Ishikawa (cell line): ENCODE measurements around the gene ZNF805.

Source experiments
- CEBPB ChIP-seq: IDR thresholded peaks from 2 replicates; pipeline ENCODE4 v1.6.1; 2012
- CREB1 ChIP-seq: IDR thresholded peaks from 2 replicates; pipeline ENCODE4 v1.6.1; 2012; ENCODE audit warnings: low read depth
- EGR1 ChIP-seq: IDR thresholded peaks from 2 replicates; pipeline ENCODE4 v1.6.1; 2012
- EP300 ChIP-seq: IDR thresholded peaks from 2 replicates; pipeline ENCODE4 v1.6.1; 2012; ENCODE audit warnings: borderline replicate concordance
- FOXM1 ChIP-seq: IDR thresholded peaks from 2 replicates; pipeline ENCODE4 v1.6.1; 2012; ENCODE audit warnings: low read depth, borderline replicate concordance
- MAX ChIP-seq: IDR thresholded peaks from 2 replicates; pipeline ENCODE4 v1.6.1; 2012
- NFIC ChIP-seq: IDR thresholded peaks from 2 replicates; pipeline ENCODE4 v1.6.1; 2012
- RAD21 ChIP-seq: IDR thresholded peaks from 2 replicates; pipeline ENCODE4 v1.6.1; 2012; ENCODE audit warnings: low read depth
- REST ChIP-seq: IDR thresholded peaks from 2 replicates; pipeline ENCODE4 v1.6.1; 2012; ENCODE audit warnings: low read depth, mild to moderate bottlenecking
- TAF1 ChIP-seq: IDR thresholded peaks from 2 replicates; pipeline ENCODE4 v1.6.1; 2012; ENCODE audit warnings: low read depth, mild to moderate bottlenecking
- TCF12 ChIP-seq: IDR thresholded peaks from 2 replicates; pipeline ENCODE4 v1.6.1; 2012; ENCODE audit warnings: low read depth
- TEAD4 ChIP-seq: IDR thresholded peaks from 2 replicates; pipeline ENCODE4 v1.6.1; 2012
- USF1 ChIP-seq: IDR thresholded peaks from 2 replicates; pipeline ENCODE4 v1.6.1; 2012
- YY1 ChIP-seq: IDR thresholded peaks from 2 replicates; pipeline ENCODE4 v1.6.1; 2012; ENCODE audit warnings: low read depth
- ZBTB7A ChIP-seq: IDR thresholded peaks from 2 replicates; pipeline ENCODE4 v1.6.1; 2012; ENCODE audit warnings: low read depth

The ZNF805 gene

GRCh38 chr19:57244513-57244912, 4.1 kb downstream of the ZNF805 start:
- TF ChIP-seq REST (no peak), EGR1 (no peak), CEBPB (no peak), EP300 (no peak), TEAD4 (no peak), FOXM1 (no peak), RAD21 (no peak)

- no peak for TF ChIP-seq FOXM1
- TF ChIP-seq EP300: no peak
- no peak for TF ChIP-seq TAF1
- no peak for TF ChIP-seq YY1
- no peak for TF ChIP-seq RAD21
- no peak for TF ChIP-seq CREB1
- no peak for TF ChIP-seq CEBPB
- no peak for TF ChIP-seq TCF12
- TF ChIP-seq ZBTB7A: no peak
- TF ChIP-seq NFIC: no peak
- TF ChIP-seq EGR1: no peak
- TF ChIP-seq MAX: no peak
- TF ChIP-seq USF1: no peak
- TF ChIP-seq TEAD4: no peak
- TF ChIP-seq REST: no peak
Measured at GRCh38 chr19:57245066-57245465, 4.6 kb downstream of the ZNF805 start.

GRCh38 chr19:57245959-57246358, 5.5 kb downstream of the ZNF805 start:
- TF ChIP-seq CEBPB: no peak
- no peak for TF ChIP-seq TEAD4
- no peak for TF ChIP-seq EP300
- TF ChIP-seq EGR1: no peak
- no peak for TF ChIP-seq NFIC
- no peak for TF ChIP-seq TCF12
- no peak for TF ChIP-seq FOXM1
- TF ChIP-seq REST: no peak

GRCh38 chr19:57248646-57249045, 8.2 kb downstream of the ZNF805 start:
- no peak for TF ChIP-seq TAF1
- no peak for TF ChIP-seq YY1
- no peak for TF ChIP-seq CEBPB
- TF ChIP-seq RAD21: no peak
- TF ChIP-seq EGR1: no peak

GRCh38 chr19:57249329-57249728, 8.9 kb downstream of the ZNF805 start:
- TF ChIP-seq NFIC: no peak
- TF ChIP-seq TEAD4: no peak
- no peak for TF ChIP-seq REST
